OCI-LY7 (cell line): ENCODE measurements around the gene TAMALIN.

Experiments used
- EZH2phosphoT487 ChIP-seq: fragments of 200-600 bp; sonication (generic); IDR thresholded peaks from 2 replicates; pipeline ENCODE4 v1.6.1; 2018; ENCODE audit warnings: low read depth, borderline replicate concordance, mild to moderate bottlenecking, mixed run types, antibody characterized with exemption, low read length, moderate library complexity, mixed read lengths
- TF ChIP-seq, protein P1 (sequence below): fragments of 200-600 bp; sonication (generic); conservative IDR thresholded peaks from 2 replicates; pipeline ENCODE4 v1.5.1; 2014; ENCODE audit warnings: mild to moderate bottlenecking, antibody characterized with exemption, low read length, moderate library complexity, mixed read lengths

DNA sequence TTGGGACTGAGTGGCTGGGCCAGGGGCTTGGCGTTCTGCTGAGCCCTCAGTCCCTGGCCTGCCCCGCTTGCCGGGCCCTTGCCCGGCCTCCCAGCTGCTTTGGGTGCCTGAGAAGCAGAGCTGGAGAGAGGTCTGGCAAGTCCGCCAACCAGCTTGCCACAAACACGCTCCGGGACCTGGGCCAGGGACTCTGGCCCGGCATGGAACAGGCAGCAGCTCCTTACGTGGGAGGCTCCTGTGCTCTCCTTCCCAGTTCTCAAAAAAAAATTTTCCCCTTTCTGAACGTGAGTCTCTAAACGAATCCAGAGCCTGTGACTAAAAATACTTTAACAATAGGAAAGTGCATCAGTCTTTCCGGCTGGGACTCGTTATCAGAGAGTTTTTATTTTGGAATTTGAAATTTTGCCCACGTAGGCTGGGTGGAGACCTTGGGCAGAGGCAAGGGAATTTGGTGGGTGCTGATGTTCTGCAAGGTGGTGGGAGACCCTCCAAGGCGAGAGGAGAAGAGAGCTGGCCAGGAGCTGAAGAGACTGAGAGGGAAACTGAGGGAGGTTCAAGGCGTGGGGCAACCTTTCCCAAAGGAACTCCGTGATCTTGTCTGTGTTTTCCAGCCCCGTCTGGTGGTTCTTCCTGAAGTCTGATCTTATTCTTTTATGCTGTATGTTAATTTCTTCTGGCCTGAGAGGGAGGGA is 37.7 kb downstream of the TAMALIN start:
- TF ChIP-seq, protein P1, sequence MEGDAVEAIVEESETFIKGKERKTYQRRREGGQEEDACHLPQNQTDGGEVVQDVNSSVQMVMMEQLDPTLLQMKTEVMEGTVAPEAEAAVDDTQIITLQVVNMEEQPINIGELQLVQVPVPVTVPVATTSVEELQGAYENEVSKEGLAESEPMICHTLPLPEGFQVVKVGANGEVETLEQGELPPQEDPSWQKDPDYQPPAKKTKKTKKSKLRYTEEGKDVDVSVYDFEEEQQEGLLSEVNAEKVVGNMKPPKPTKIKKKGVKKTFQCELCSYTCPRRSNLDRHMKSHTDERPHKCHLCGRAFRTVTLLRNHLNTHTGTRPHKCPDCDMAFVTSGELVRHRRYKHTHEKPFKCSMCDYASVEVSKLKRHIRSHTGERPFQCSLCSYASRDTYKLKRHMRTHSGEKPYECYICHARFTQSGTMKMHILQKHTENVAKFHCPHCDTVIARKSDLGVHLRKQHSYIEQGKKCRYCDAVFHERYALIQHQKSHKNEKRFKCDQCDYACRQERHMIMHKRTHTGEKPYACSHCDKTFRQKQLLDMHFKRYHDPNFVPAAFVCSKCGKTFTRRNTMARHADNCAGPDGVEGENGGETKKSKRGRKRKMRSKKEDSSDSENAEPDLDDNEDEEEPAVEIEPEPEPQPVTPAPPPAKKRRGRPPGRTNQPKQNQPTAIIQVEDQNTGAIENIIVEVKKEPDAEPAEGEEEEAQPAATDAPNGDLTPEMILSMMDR, result no peak
- no peak for TF ChIP-seq EZH2phosphoT487
